GM12865 (cell line): ENCODE data around the gene TACC3.

Source experiments
- DNase-seq: peaks from one replicate; pipeline ENCODE4 v3.0.0; 2010; ENCODE audit warnings: low read depth
- H3K4me3 ChIP-seq: 2 replicates; pipeline ENCODE4 v1.5.1; 2011; ENCODE audit warnings: mild to moderate bottlenecking, low read depth, low read length, control low read depth
- TF ChIP-seq, protein P1 (sequence below): IDR thresholded peaks from 2 replicates; pipeline ENCODE4 v1.5.1; 2011; ENCODE audit warnings: low read length, control low read depth, low read depth, inconsistent platforms; ENCODE audit not compliant: insufficient read depth; ENCODE audit errors: missing control alignments

TACC3 gene

DNA sequence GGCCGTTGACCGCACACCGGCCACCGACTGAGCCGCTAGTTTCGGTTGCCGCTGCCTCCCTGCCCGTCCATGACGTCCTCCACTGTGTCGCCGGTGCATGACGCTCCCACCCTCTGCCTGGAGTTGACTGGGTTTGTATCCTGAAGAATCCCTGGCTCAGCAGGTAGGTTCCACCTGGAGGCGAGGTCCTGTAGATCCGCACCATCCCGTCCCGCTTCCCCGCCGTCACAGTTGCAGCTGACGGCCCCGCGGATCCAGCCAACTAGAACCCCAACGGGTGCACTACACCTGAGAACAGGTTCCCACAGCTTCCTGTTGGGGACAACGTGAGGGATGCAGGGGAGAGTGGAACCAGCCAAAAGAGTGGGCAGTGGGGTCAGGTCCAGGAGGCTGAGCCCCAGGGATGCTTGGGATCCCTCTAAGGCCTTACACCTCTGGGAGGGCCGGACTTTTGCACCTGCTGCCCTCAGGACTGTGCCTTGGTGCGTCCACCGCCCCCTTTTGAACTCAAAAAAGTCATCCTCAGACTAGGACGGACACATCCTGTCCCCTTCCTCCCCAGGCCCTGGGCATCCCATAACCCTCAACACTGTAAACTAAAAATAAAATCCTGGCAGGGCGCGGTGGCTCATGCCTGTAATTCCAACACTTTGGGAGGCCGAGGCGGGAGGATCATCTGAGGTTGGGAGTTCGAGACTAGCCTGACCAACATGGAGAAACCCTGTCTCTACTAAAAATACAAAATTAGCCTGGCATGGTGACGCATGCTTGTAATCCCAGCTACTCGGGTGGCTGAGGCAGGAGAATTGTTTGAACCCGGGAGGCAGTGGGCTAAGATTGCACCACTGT is 8.1 kb upstream of the TACC3 start:
- no peak for DNase-seq
- peak overlapping the region; percentile 90 for H3K4me3 ChIP-seq
- TF ChIP-seq, protein P1, sequence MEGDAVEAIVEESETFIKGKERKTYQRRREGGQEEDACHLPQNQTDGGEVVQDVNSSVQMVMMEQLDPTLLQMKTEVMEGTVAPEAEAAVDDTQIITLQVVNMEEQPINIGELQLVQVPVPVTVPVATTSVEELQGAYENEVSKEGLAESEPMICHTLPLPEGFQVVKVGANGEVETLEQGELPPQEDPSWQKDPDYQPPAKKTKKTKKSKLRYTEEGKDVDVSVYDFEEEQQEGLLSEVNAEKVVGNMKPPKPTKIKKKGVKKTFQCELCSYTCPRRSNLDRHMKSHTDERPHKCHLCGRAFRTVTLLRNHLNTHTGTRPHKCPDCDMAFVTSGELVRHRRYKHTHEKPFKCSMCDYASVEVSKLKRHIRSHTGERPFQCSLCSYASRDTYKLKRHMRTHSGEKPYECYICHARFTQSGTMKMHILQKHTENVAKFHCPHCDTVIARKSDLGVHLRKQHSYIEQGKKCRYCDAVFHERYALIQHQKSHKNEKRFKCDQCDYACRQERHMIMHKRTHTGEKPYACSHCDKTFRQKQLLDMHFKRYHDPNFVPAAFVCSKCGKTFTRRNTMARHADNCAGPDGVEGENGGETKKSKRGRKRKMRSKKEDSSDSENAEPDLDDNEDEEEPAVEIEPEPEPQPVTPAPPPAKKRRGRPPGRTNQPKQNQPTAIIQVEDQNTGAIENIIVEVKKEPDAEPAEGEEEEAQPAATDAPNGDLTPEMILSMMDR = no peak

DNA sequence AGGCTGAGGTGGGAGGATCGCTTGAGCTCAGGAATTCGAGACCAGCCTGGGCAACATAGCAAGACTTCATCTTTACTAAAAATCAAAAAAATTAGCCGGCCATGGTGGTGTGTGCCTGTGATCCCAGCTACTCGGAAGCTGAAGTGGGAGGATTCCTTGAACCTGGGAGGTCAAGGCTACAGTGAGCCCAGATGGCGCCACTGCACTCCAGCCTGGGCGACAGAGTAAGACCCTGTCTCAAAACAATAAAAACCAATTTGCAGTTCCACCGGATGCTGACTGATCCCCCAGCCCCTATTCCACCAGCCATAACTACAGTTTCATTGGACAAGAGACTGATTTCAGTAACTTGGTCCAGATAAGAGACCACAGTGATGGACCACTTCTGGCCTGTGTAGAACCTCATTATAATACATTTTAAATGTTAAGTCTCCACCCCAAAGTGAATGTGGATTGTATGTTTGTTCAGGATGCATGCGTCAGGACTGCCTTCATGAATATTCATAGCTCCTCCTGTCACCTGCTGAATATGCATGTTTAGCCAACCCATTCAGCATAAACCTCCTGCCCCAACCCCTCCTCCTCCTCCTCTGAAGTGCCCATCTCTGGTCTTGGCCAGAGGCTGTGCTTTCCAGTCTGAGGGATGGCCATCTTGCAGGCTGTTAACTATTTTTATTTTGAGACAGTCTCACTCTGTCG is 6.9 kb upstream of the TACC3 start:
- TF ChIP-seq, protein P1 = no peak
- DNase-seq = peak; percentile 42
- peak overlapping the region; percentile 90 for H3K4me3 ChIP-seq

DNA sequence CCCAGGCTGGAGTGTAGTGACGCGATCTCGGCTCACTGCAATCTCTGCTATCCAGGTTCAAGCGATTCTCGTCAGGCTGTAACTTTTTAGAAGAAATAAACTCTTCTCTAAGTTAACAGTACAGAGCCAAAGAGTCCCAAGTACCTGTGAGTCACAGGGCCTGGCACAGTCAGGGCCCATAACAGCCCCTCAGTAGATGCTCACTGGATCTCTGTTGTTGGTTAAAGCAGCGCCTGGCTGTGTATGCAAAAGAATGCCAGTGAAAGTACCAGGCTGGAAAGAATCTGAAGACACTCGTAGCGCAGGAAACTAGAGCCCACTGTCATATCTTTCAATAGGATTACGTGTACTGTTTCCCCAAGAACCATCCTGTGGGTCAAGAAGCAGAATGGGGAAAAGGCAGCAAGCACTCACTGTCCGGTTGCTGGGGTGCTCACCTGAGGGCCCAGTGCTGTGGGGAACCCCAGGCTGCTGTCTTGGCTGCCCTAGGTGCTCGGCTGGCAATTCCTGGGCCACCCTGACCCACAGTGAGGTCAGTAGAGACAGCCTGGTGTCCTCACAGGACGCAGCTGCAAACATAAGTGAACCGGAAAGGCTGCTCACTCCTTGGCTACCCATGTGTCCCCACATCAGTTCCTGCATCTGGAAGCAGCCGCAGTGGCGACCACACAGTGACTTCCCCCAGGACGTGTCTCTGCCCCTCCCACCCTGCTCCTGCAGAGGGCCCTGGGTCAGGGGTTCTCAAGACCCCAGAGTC is 6.1 kb upstream of the TACC3 start:
- peak; percentile 74 for DNase-seq
- TF ChIP-seq, protein P1 = no peak
- peak overlapping the region; percentile 90 for H3K4me3 ChIP-seq

DNA sequence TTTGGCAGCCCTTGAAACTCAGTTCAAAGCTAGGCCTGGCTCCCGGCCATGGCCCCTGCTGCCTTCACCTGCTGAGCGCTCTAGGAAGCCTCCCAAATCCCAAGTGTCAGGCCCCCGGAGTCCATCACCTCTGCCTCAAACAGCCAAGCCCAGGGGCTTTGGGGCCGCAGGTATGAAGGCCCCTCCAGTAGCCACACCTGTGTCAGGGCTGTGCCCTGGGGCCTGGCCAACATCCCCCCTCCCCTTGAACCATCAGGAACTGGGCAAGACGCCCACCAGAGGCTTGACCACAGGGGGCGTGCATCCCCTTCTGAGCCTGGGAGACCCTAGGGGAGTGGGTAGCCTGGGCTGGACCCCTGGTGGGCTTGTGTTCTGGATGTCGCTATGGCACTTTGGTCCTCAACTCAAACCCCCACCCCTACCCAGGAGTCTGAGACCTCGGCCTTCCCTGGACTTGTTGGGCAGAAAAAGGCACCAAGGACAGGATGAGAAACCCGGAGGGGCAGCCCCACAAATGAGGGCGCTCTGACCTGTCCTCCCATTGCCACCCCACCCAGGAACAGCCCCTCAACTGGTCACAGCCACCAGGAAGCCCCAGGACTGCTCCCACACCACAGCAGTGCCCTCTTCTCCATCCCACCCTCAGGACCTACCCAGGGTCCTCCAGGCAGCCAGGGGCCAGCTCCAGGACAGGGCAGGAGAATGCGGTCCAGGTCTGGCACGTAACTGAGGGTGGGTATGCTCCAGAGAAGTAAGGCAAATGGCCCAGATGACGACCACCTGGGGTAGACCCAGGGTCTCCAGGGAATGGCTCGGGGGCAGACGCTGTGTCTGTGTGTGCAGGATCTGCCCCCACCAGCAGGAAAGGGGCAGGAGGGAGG is 5.0 kb upstream of the TACC3 start:
- no peak for DNase-seq
- TF ChIP-seq, protein P1 = no peak
- no peak overlapping the region for H3K4me3 ChIP-seq

DNA sequence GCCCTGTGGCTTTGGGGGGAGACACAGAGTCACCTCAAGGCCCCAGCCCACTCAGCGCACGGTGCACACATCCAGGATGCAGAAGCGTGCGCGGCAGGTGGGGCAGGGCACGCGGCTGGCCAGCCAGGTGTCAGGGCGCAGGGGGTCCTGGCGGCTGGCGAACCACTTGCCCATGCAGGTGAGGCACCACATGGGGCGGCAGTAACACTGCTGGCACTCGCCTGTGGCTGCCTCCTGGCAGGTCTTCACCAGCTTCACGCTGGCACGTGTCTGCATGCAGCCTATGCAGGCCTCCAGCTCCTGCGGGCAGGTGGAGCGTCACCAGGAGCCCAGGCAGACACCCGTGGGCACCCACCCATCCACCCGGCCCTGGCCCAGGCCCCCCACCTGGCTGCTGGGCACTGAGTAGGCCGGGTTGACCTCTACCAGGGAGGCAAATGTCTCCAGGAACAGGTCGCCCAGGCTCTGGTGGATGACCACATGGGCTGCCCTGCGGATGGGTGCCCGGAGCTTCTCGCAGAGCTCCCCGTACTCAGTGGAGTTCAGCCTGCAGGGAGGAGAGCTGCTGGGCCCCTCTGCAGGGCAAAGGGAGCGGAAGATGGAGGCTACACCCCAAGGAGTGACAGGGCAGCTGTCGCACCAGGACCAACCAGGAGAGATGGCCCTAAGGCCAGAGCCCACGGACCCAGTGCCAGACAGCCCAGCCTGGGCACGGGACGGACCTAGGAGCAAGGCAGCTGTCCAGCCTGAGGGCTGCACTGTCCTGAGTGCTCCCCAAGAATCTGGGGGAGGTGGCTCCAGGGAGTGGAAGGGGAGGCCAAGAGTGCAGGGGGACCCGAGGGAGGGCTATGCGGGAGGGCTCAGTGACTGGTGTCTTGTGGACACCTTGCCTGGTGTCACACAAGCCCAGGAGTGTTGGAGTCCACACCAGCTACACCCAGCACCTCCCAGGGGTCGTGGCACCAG is 3.9 kb upstream of the TACC3 start:
- TF ChIP-seq, protein P1 = no peak
- no peak for DNase-seq
- H3K4me3 ChIP-seq = no peak overlapping the region
